NCI-H128 (cell line): ENCODE measurements around the gene LMNB1.
"Not testable (repeated sequence)": the region's sequence is repeated elsewhere in the genome, so short reads cannot be mapped to it uniquely, and the experiment has no call there.

Experiments
- DNase-seq: peaks from one replicate; lab custom pipeline; 2025; ENCODE audit not compliant: unreplicated experiment; lab: John Stamatoyannopoulos, UW

Gene LMNB1

DNA sequence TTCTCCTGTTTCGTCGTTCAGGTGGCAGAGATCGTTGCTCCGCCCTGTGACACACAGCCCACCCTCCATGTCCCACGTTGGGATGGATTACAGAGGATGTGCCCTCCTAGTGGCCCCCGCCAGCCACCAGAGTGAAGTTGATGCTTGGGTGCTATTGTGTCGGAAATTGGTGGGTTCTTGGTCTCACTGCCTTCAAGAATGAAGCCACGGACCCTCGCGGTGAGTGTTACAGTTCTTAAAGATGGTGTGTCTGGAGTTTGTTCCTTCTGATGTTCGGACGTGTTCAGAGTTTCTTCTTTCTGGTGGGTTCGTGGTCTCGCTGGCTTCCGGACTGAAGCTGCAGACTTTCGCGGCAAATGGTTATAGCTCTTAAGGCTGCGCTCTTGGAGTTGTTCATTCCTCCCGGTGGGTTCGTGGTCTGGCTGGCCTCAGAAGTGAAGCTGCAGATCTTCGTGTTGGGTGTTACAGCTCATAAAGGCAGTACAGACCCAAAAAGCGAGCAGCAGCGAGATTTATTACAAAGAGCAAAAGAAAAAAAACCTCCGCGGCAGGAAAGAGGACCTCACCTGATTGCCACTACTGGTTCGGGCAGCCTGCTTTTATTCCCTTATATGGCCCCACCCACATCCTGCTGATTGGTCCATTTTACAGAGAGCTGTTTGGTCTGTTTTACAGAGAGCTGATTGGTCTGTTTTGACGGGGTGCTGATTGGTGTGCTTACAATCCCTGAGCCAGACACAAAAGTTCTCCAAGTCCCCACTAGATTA is 76.8 kb downstream of the LMNB1 start:
- DNase-seq = not testable (repeated sequence)

DNA sequence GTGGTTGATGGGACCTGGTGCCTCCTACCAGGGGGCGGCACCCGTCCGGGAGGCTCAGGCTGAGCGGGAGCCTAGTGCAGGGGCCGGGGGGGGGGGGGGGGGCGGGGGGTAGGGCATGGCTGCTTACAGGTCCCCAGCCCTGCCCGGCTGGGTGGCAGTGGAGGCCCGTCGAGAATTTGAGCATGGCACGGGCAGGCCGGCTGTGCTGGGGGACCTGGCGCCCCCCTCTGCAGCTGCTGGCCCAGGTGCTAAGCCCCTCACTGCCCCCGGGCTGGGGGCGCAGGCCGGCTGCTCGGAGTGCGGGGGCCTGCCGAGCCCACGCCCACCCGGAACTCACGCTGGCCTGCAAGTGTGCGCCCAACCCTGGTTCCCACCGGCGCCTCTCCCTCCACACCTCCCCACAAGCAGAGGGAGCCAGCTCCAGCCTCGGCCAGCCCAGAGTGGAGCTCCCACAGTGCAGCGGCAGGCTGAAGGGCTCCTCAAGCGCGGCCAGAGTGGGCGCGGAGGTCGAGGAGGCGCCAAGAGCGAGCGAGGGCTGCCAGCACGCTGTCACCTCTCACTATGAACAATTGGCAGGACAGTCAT is 77.7 kb downstream of the LMNB1 start:
- DNase-seq = no peak

DNA sequence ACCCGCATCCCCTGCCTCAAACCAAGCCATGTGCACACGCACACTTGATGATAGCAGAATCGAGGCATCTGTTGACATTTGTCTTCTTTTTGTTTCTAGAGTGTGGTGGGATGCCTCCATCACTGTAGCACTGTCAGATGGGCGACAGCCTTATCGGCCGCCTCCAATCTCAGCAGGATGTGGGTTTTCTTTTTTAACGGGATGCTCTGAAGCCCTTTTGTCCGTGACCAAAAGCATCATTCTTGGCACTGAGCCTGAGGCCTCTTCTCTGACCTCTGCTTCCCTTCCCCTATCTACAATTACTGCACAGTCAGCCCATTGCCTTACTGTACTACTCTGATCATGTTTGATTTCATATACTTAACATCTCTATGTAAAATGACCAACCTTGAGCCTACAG is 78.3 kb downstream of the LMNB1 start:
- DNase-seq = no peak

DNA sequence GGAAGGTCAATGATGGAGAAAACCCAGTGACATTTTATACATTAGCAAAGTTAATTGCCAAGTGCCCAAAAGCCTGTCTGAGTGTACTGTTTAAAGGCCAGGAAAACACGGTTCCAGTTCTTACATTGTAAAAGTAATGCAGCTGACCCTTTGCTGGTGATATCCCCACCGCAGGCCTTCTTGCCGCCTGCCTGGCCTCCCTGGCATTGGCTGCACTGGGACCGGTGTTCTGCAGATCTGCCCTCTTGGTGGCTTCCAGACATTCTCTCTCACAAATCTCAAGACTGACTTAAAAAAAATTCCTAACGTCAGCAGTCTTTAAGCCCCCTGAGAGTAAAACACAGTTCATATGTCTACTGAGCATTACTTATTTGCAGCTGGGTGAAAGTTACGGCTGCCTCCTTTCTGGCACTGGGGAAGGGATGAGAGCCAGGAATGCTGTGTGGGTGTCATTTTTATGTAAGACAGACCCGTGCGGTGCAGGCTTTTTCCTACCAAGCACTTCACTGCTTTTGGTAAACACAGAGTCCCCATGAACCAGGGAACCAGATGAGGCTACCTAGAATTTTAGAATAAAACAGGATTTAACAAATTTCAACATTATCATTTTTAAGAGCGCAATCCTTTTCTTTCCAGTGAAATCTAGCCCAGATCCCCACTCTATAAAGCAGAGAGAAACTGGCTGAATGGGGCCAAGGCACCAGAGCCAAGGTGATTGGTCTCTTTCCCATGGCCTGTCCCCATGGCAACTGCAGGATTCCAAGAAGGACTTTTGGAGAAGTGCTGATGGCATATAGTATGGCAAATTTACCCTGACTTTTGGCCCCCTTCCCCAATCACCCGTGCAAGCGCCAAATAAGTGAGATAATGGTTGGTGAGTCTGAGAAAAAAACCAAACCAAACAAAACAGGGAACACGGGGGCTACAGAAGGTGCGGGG is 80.8 kb downstream of the LMNB1 start:
- DNase-seq = no peak

DNA sequence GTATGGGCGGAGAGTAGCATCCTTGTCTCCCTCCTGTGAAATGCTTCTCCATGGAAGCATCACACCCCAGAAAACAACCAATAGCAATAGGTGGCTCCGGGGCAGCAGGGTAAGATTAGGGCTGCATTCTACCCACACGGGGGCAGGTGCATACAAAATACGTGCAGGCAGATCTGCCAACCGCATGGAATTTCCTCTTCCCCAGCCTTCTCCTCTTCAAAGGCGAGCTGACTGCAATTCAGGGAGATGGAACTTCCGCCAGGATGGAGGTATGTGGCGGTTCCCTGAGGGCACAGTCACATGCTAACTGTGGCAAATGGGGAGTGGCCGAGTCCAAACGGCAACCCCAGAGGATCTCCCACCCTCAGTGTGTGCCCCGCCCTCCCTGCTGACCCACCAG is 81.5 kb downstream of the LMNB1 start:
- no peak for DNase-seq

DNA sequence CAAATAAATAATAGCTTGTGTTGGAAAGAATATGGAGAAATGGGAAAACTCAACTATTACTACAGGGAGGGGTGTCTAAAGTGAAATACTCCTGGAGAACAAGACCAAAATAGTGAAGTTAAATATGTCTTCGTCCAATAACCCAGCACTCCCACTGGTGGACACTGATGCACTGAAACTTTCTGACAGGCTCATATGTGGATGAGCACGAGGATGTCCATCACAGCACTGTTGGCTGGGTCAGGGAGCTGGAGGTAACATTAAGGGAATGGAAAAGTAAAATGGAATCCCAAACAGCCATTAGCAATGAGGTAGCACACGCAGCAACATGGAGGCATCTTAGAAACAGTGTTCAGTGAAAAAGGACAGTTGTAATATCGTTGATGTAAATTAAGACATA is 86.5 kb downstream of the LMNB1 start:
- no peak for DNase-seq

DNA sequence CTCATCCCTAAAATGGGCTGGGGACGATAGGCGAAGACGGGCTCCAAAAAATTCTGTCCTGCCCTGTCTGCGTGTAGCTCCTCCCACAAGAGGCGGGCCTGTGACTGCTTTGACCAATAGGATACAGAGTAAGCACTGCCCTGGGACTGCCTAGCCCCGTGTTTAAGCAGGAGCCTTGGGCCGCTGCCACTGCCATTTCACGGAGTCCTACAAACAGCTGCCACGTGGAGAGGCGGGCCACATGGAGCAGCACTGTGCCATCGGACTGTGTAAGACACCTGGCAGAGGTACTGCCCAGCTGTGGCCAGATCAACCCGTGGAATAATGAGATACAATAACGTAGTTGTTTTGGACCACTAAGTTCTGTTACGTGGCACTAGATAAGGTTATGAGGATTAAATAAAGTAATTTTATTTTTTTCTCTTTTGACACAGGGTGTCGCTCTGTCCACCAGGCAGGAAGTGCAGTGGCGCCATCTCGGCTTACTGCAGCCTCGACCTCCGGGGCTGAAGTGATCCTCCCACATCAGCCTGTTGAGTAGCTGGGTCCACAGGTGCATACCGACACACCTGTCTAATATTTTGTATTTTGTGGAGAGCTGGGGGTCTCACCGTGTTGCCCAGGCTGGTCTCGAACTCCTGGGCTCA is 87.2 kb downstream of the LMNB1 start:
- DNase-seq = no peak

DNA sequence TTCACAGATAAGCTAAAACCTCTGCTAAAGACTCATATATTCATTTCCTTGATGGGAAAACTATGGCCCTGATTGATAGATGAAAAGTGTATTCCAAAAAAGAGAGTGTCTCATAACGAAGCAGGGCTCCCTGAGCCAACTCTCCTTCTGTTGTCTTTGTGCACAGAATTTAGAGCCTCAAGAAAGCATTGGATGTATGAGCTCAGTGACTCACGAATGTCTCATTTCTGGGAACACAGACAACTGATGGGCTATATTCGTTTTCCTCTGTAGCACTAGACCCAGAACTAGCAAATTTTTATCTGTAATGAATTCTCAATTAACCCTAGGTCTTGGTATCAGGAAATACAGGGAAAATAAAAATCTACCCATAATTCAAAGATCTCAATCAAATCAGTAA is 88.4 kb downstream of the LMNB1 start:
- no peak for DNase-seq

DNA sequence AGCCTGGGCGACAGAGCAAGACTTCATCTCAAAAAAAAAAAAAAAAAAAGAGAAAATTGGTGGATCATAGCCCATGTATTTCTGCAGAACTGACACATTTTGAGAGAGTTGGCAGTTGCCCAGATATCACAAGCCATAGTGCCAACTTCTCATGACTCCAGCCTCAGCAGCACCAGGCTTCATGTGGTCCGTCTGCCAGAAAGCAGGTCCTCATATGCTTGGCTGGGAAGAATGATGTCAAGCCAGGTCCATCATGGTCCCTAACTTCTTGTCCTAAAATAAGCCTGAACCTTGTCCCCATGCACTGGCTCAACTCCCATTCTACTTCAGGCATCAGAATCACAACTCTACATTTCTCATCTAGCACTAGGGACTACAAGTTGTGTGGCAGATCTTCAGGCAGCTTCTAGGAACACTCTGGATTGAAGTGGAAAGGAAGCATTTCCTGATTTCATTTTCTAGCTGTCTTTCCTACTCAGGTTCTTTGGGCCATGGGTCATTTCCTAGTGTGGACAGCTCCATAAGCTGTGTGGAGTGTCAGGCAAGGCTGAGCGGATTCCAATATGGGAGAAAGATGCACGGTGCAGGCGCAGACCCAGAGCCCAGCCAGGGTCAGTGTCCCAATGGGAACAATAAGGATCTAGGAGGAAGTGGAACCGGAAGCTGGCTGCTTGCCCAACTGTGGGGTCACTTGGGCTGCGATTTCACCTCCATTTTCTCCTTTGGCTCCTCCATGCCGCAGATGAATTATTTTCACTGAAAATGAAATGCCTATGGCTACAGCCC is 90.1 kb downstream of the LMNB1 start:
- no peak for DNase-seq

DNA sequence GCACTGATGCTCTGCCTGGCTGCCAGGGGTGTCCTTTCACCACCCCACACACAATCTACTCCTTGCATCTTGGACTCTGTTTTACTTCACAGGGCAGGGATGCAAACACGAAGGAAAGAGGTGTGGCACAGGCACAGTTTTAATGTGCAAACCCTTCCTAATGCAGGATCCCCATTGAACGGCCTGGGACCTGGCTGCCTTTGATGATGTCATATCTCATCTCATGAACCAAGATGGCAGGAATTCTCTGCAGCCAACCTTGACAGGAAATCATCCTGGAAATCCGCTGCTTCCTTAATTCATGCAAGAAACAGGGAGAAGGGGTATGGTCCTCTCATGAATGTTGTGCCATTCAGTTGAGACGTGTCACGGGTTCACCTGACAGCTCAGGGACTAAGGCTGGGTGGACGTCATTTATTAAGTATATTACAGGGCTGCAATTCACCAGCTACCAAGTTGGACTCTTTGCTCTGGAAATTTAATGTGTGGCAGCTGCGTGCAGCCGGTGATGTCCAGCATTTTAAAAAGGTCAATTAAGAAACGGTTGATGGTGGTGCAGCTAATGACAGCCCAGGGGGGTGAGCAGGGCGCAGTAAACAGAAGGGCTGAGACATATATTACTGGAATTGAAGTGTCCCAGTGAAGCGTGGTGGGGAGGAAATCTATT is 91.5 kb downstream of the LMNB1 start:
- DNase-seq = no peak

DNA sequence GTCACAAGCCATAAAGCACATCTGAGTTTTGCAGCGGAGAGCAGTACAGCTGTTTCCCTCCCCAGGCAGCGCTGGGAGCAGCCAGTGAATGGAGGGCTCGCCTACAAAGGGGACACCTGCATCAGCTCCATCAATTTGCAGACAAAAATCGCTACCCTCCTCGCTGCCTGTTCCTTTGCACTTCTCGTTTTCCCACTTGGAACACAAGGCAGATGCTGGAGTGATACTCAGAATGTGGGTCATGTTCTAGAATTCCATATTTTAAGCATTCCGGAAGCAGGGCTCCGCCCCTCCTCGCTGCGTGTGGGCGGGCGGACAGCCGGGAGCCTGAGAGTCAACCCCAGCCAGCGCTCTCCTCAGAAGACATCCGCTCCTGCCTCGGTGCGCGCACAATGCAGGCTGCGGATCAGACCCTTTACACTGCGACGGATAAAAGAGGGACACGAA is 92.1 kb downstream of the LMNB1 start:
- no peak for DNase-seq

DNA sequence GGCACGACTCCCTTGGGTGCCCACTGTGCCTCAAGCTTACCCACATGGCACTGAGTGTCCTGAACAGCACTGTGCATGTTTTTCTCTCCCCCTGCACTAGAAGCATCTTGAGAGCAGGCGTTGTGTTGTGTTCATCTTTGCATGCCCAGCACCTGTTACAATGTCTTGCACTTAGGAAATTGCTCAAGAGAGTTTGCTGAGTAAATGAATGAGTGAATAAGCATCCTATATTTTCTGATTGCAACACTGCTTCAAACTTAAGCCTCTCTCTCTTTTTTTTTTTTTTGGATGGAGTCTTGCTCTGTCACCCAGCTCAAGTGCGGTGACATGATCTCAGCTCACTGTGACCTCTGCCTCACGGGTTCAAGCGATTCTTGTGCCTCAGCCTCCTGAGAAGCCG is 94.5 kb downstream of the LMNB1 start:
- no peak for DNase-seq

DNA sequence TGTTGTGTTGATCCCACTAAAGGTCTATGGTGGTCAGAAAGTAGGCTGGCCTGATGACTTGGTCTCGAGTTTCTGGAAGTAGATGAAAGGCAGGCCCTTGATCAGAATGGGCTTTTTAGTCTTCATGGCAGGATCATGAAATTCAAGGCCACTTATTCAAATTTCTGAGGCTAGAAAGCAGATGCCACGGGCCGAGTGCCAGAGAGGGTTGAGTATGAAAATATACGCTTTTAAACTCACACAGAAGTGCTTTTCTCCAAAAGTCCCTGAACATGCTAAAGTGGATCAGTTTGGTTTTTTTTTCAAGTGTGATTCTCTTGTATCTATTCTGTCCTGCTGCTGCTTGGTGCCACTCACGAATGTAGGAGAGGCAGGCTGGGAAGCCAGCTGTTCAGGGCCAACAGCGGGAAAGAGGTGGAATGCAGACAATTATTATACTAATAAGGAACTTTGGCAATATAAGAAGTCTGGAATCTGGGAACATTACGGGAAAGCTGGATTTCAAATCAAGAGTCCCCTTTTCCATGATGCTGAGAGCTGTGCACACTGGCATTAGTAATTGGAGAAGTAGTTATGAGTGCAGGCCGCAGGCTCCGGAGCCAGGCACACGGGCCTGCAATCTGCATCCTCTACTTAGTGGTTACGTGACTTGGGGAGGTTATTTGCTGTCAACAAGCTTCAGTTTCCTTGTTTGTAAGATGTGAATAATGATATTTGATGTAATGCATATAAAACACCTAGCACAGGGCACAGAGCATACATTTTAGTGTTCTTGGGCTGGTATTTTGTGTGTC is 95.8 kb downstream of the LMNB1 start:
- no peak for DNase-seq

DNA sequence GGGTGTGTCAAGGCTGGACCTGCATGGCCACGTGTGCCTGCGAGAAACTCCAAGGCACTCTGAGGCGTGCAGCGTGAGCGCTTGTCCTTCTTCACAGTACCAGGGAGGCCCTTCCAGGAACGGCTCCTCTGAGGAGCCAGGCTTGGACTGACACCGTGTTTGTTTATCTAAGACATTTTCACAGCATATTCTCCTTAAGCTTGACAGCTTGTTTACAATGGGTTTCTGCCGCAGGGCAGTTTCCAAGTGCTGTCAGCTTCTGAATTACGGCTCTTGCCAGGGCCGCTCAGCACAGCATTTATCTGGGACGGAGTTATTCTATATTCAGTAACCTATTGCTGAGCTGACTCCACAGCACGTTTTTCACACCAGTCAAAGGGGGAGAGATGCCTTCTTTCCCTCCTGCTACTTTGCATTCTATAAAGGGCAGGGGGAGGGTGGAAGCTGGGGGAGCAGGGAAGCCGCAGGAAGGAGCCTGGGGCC is 98.4 kb downstream of the LMNB1 start:
- no peak for DNase-seq

DNA sequence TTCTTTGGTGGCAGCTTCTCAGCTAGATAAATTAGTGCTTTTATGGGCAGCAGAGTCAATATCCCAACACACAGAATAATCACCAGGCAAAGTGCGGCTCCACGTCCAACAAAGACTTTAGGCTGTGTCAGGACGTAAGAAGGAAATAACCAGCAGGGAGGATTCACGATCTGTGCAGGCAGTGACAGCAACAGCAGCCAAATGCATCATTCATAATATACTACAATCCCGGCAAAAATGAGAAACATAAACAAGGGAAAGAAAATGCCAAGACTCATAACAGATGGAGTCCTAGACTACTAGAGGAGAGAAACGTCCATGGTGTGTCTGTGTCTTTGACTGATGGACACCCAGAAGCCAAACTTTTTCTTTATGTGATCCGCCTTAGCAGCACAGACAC is 100.7 kb downstream of the LMNB1 start:
- DNase-seq = no peak

DNA sequence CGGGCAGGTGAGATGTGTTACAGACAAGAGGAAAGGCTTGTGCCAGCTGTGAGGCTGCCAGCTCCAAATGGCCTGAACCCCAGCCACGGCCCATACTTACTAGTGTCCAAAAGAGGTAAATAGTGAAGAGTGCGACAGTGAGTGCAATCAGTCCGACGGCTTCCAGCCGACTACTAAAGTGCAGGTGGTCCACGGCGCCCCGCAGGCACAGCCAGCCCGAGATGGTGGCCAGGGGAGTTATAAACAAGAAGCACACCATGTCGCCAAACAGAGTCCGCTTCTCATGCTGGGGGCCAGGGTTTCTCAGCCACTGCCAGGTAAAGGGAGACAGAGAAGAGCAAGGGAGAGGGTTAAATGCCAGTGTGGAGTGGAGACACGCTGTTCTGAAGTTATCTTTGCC is 101.1 kb downstream of the LMNB1 start:
- DNase-seq = no peak

DNA sequence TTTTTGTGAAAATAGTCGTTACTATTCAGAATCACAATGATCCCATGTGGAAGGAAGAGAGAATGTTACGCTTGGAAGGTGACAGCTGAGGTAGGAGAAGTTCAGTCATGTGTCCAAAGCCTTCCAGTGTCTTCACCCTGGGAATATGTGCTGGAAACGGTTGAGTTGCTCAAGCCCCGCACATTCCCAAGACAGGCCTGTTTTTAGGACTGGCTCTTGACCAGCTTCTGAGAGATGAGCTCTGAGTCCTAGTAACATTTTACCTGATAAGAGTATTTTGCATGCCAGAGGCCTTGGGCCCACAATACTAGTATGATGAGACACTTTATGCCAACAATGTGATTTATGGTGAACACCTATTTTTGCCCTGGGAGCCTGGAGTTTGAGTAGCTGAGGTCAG is 101.7 kb downstream of the LMNB1 start:
- no peak for DNase-seq

DNA sequence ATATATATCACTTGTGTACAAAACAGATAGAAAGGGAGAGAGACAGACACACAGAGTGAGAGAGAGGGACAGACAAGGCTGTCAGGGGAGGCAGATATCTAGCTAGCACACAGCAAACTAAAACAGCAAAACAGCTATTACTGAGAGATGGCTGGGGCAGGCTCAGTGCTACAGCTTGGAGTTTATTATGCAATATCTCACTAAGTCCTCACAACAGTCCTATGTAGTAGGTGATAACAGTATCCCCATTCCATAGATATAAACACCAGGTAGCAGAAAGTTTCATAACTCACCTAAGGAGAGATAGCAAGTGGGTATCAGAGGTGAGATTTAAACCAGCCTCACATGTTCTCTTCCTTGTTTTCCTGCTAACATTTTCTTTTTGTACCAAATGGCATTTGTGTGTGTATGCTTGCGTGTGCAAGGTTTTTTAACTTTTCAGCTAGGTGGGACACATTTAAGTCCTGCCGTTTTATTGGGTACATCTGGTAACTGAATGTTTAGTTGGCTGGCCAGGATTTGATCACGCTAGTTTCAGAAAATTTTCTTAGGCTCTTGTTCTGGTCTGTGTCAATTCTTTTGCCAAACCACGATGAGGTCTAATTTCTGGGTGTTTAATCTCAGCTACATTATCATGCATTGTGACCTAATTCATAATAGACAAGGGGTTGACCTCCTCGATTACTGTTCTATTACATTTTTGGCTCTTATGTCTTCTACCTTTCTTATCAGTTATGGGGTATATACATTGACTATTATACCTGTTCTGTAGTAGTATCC is 105.1 kb downstream of the LMNB1 start:
- DNase-seq = no peak
